Anterior cingulate cortex (tissue), 58 donors: ENCODE results near the gene PGRMC1.
"Not testable (repeated sequence)": the region's sequence is repeated elsewhere in the genome, so short reads cannot be mapped to it uniquely, and the experiment has no call there.

ENCODE experiments used
- DNase-seq, 58 donors: peaks; one replicate each; lab custom pipeline; 2025; lab: John Stamatoyannopoulos, UW

The PGRMC1 gene

GRCh38 chrX:119230850-119231249 is 5.2 kb upstream of the PGRMC1 start:
- no peak for DNase-seq

GRCh38 chrX:119231936-119232445 is 4.1 kb upstream of the PGRMC1 start:
- no peak for DNase-seq

- DNase-seq, result peak in 4 of 58 donors; percentile 0 to 19 (median 6)
Measured at GRCh38 chrX:119235051-119235511, 1.0 kb upstream of the PGRMC1 start.

- DNase-seq, result peak in 38 of 58 donors; percentile 0 to 47 (median 10)
Measured at GRCh38 chrX:119236623-119237561, 807 bp downstream of the PGRMC1 start.

GRCh38 chrX:119237562-119237942 is 1.5 kb downstream of the PGRMC1 start:
- DNase-seq, result peak in 4 of 58 donors; percentile 0 to 1 (median 0)

- DNase-seq, result peak in 2 of 58 donors; percentile 0 to 21
Measured at GRCh38 chrX:119238557-119238956, 2.5 kb downstream of the PGRMC1 start.

- peak in 1 of 58 donors; percentile 2 for DNase-seq
Measured at GRCh38 chrX:119240356-119240755, 4.3 kb downstream of the PGRMC1 start.

- DNase-seq, result no peak
Measured at GRCh38 chrX:119247702-119248101, 11.6 kb downstream of the PGRMC1 start.

- DNase-seq, result no peak
Measured at GRCh38 chrX:119249891-119250290, 13.8 kb downstream of the PGRMC1 start.

- no peak for DNase-seq
Measured at GRCh38 chrX:119251386-119251785, 15.3 kb downstream of the PGRMC1 start.

- DNase-seq, result no peak
Measured at GRCh38 chrX:119252716-119253115, 16.6 kb downstream of the PGRMC1 start.

GRCh38 chrX:119266364-119266995 is 30.4 kb downstream of the PGRMC1 start:
- peak in 9 of 58 donors; percentile 0 to 23 (median 1) for DNase-seq

GRCh38 chrX:119267115-119267514 is 31.0 kb downstream of the PGRMC1 start:
- DNase-seq, result not testable (repeated sequence)

- no peak for DNase-seq
Measured at GRCh38 chrX:119272882-119273419, 36.9 kb downstream of the PGRMC1 start.

GRCh38 chrX:119273420-119274192 is 37.5 kb downstream of the PGRMC1 start:
- peak in 1 of 58 donors; percentile 0 for DNase-seq

- DNase-seq, result not testable (repeated sequence)
Measured at GRCh38 chrX:119282347-119282746, 46.3 kb downstream of the PGRMC1 start.

GRCh38 chrX:119288890-119289393 is 52.9 kb downstream of the PGRMC1 start:
- DNase-seq, result no peak

- no peak for DNase-seq
Measured at GRCh38 chrX:119290476-119290875, 54.4 kb downstream of the PGRMC1 start.

- DNase-seq, result not testable (repeated sequence)
Measured at GRCh38 chrX:119291246-119291645, 55.2 kb downstream of the PGRMC1 start.

GRCh38 chrX:119292445-119292844 is 56.4 kb downstream of the PGRMC1 start:
- no peak for DNase-seq
